Lung (tissue), 12 donors: ENCODE measurements around the gene HCST. TPM values are rescaled to one million over a fixed set of nuclear protein-coding genes. Genes with fewer than 3 reads are reported as not detected.

Experiments used
- ATAC-seq: fragments of 200-7000 bp; cut with Tn5 transposase; one replicate; pipeline ENCODE4 v1.9.1; 2020; ENCODE audit warnings: moderate number of reproducible peaks; ENCODE audit not compliant: insufficient read depth, low FRiP score
- DNase-seq, 3 donors: peaks; one replicate each; pipeline ENCODE4 v3.0.0-alpha.2; 2013 to 2017
- H3K27ac ChIP-seq, 2 donors: one replicate each; pipeline ENCODE4 v1.5.1; 2013; ENCODE audit warnings: mild to moderate bottlenecking in 2 of 2, moderate library complexity in 2 of 2, control low read depth in 1 of 2, inconsistent platforms in 1 of 2, low read depth in 1 of 2, low read length in 1 of 2
- H3K27me3 ChIP-seq, 3 donors: one replicate each; pipeline ENCODE4 v1.5.1; 2013; ENCODE audit warnings: low read length in 2 of 3; ENCODE audit not compliant: control insufficient read depth in 3 of 3, insufficient read depth in 3 of 3
- H3K36me3 ChIP-seq, 4 donors: one replicate each; pipeline ENCODE4 v1.5.1; 2013; ENCODE audit warnings: low read length in 4 of 4, mild to moderate bottlenecking in 1 of 4, moderate library complexity in 1 of 4; ENCODE audit not compliant: control insufficient read depth in 4 of 4, insufficient read depth in 4 of 4
- H3K4me1 ChIP-seq, 5 donors: one replicate each; pipeline ENCODE4 v1.5.1; 2013; ENCODE audit warnings: low read length in 5 of 5, mild to moderate bottlenecking in 2 of 5, moderate library complexity in 1 of 5; ENCODE audit not compliant: control insufficient read depth in 5 of 5, insufficient read depth in 5 of 5
- H3K4me3 ChIP-seq: one replicate; pipeline ENCODE4 v1.5.1; 2013; ENCODE audit warnings: mild to moderate bottlenecking, control low read depth, moderate library complexity
- H3K9ac ChIP-seq, 2 donors: one replicate each; pipeline ENCODE4 v1.5.1; 2013; ENCODE audit warnings: low read length in 2 of 2, control low read depth in 1 of 2; ENCODE audit not compliant: insufficient read depth in 1 of 2
- H3K9me3 ChIP-seq, 4 donors: one replicate each; pipeline ENCODE4 v1.5.1; 2013; ENCODE audit warnings: low read length in 3 of 4, mild to moderate bottlenecking in 1 of 4, moderate library complexity in 1 of 4; ENCODE audit not compliant: control insufficient read depth in 4 of 4, insufficient read depth in 3 of 4
- WGBS, 2 donors: extraction: QIAGEN DNeasy Blood & Tissue Kit; methylation state at CpG; one replicate each; pipeline ENCODE4 v1.1.7; 2013; 5-methylcytosine and 5-hydroxymethylcytosine counted together
- polyA plus RNA-seq, 2 donors: library from polyadenylated mRNA; stranded (reverse); fragments of 200-250 nt; gene quantifications; one replicate each; pipeline ENCODE4 v1.2.1, GENCODE V29; 2013
- total RNA-seq, 2 donors: library from RNA; depleted of rRNA in 1 of 2; stranded (reverse); fragments of >200 nt in 1 of 2; gene quantifications; one replicate each; pipeline ENCODE4 v1.2.1, GENCODE V29; 2014 to 2021
- TF ChIP-seq, protein P1 (sequence below): IDR thresholded peaks from 2 replicates; pipeline ENCODE4 v1.5.1; 2012; ENCODE audit warnings: mild to moderate bottlenecking; ENCODE audit errors: control extremely low read depth, extremely low read depth
- donor health status: control.
- donor health status: control.
- donor health status: Bipolar disorder and iron deficiency.
- donor health status: healthy.
- donor health status: DM: yes; HTN: yes; CAD: no.

The HCST gene
- total and polyA plus RNA-seq, 4 donors = 5.4 to 118 (median 61.2) TPM

GRCh38 chr19:35858311-35858710, 44.0 kb upstream of the HCST start:
- peaks cover 10 to 46% (median 44%) of the 10 kb centered on the region in 3 donors for H3K27me3 ChIP-seq

GRCh38 chr19:35859414-35859813, 42.9 kb upstream of the HCST start:
- Histone ChIP-seq H3K27me3 (peaks cover 10 to 46% (median 44%) of the 10 kb centered on the region in 3 donors), H3K36me3 (no peaks in the 10 kb centered on the region), H3K4me1 (peaks cover 0 to 13% (median 8%) of the 10 kb centered on the region in 5 donors), H3K9ac (no peak overlapping the region), H3K9me3 (peaks cover 0 to 4% (median 0%) of the 10 kb centered on the region in 4 donors), H3K4me3 (no peak overlapping the region), H3K27ac (no peak overlapping the region)
- DNase-seq (no peak), ATAC-seq (no peak)
- 74 to 75% methylated on average over 4 of the region's 4 CpGs for WGBS, 2 donors
- TF ChIP-seq, protein P1, sequence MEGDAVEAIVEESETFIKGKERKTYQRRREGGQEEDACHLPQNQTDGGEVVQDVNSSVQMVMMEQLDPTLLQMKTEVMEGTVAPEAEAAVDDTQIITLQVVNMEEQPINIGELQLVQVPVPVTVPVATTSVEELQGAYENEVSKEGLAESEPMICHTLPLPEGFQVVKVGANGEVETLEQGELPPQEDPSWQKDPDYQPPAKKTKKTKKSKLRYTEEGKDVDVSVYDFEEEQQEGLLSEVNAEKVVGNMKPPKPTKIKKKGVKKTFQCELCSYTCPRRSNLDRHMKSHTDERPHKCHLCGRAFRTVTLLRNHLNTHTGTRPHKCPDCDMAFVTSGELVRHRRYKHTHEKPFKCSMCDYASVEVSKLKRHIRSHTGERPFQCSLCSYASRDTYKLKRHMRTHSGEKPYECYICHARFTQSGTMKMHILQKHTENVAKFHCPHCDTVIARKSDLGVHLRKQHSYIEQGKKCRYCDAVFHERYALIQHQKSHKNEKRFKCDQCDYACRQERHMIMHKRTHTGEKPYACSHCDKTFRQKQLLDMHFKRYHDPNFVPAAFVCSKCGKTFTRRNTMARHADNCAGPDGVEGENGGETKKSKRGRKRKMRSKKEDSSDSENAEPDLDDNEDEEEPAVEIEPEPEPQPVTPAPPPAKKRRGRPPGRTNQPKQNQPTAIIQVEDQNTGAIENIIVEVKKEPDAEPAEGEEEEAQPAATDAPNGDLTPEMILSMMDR = no peak

More at GRCh38 chr19:35858311-35858710, 44.0 kb upstream of the HCST start:
- Histone ChIP-seq H3K4me1 (peaks cover 0 to 13% (median 8%) of the 10 kb centered on the region in 5 donors), H3K27ac (no peak overlapping the region), H3K9me3 (peaks cover 0 to 4% (median 0%) of the 10 kb centered on the region in 4 donors), H3K36me3 (no peaks in the 10 kb centered on the region), H3K4me3 (no peak overlapping the region), H3K9ac (no peak overlapping the region)
- no peak for ATAC-seq
- DNase-seq = no peak
- TF ChIP-seq, protein P1 = no peak
- WGBS, 2 donors = 82 to 86% methylated on average over 6 of the region's 6 CpGs

GRCh38 chr19:35860436-35860817, 41.9 kb upstream of the HCST start:
- Histone ChIP-seq H3K4me3 (no peak overlapping the region), H3K4me1 (peaks cover 0 to 13% (median 8%) of the 10 kb centered on the region in 5 donors), H3K9me3 (peaks cover 0 to 4% (median 0%) of the 10 kb centered on the region in 4 donors), H3K9ac (no peak overlapping the region), H3K27ac (no peak overlapping the region), H3K27me3 (peaks cover 10 to 40% (median 34%) of the 10 kb centered on the region in 3 donors), H3K36me3 (no peaks in the 10 kb centered on the region)
- WGBS, 2 donors = 17 to 20% methylated on average over 22 to 24 of the region's 24 CpGs
- ATAC-seq = no peak
- no peak for DNase-seq
- TF ChIP-seq, protein P1 = no peak
